CD14-positive monocyte (primary cell): ENCODE data around the gene PPIF. TPM values are rescaled to one million over a fixed set of nuclear protein-coding genes. Genes with fewer than 3 reads are reported as not detected.

Experiments used
- DNase-seq, 3 donors: peaks; one replicate each; pipeline ENCODE4 v3.0.0-alpha.2; 2011 to 2022
- H2AFZ ChIP-seq: 2 replicates; pipeline ENCODE4 v1.6.0; 2012; ENCODE audit warnings: mild to moderate bottlenecking, low read depth, low read length, inconsistent platforms; ENCODE audit not compliant: insufficient read depth, poor library complexity, severe bottlenecking
- H3K27ac ChIP-seq, 2 donors: 1 replicate in 1 of 2; 2 replicates in 1 of 2; pipeline ENCODE4 v1.5.1; 2012 to 2013; ENCODE audit warnings: low read length in 2 of 2, control low read depth in 1 of 2, inconsistent platforms in 1 of 2, low read depth in 1 of 2, mild to moderate bottlenecking in 1 of 2
- H3K27me3 ChIP-seq, 2 donors: one replicate each; pipeline versions ENCODE4 v1.6.0 to v1.6.1; 2011 to 2013; ENCODE audit warnings: low read length in 2 of 2; ENCODE audit not compliant: control insufficient read depth in 2 of 2, insufficient read depth in 2 of 2
- H3K36me3 ChIP-seq, 2 donors: replicated peaks in 1 of 2; 1 replicate in 1 of 2; 2 replicates in 1 of 2; pipeline versions ENCODE4 v1.5.1 to v1.6.1; 2012 to 2013; ENCODE audit warnings: low read length in 2 of 2, control low read depth in 1 of 2, inconsistent platforms in 1 of 2, mild to moderate bottlenecking in 1 of 2; ENCODE audit not compliant: insufficient read depth in 2 of 2, control insufficient read depth in 1 of 2
- H3K4me1 ChIP-seq, 2 donors: 1 replicate in 1 of 2; 2 replicates in 1 of 2; pipeline versions ENCODE4 v1.5.1 to v1.6.1; 2012 to 2013; ENCODE audit warnings: low read length in 2 of 2, control low read depth in 1 of 2, inconsistent platforms in 1 of 2, mild to moderate bottlenecking in 1 of 2, moderate library complexity in 1 of 2; ENCODE audit not compliant: insufficient read depth in 2 of 2, control insufficient read depth in 1 of 2
- H3K4me2 ChIP-seq: replicated peaks from 2 replicates; pipeline ENCODE3; 2012; ENCODE audit warnings: low read length, moderate library complexity, mild to moderate bottlenecking; ENCODE audit not compliant: poor library complexity, severe bottlenecking; ENCODE audit errors: extremely low read depth
- H3K4me3 ChIP-seq, 3 experiments: fragments of 200-600 bp in 1 of 3; sonication (generic) in 1 of 3; replicated peaks in 1 of 3; 1 replicate in 2 of 3; 2 replicates in 1 of 3; pipeline ENCODE4 v1.5.1; 2011 to 2013; ENCODE audit warnings: low read length in 3 of 3, mild to moderate bottlenecking in 3 of 3, control low read depth in 2 of 3, low read depth in 2 of 3, inconsistent platforms in 1 of 3, moderate library complexity in 1 of 3
- H3K79me2 ChIP-seq: 2 replicates; pipeline ENCODE4 v1.6.0; 2012; ENCODE audit warnings: mild to moderate bottlenecking, control low read depth, inconsistent platforms, low read length, moderate library complexity; ENCODE audit not compliant: insufficient read depth
- H3K9ac ChIP-seq: 2 replicates; pipeline ENCODE4 v1.6.0; 2017; ENCODE audit warnings: low read length, mild to moderate bottlenecking; ENCODE audit not compliant: insufficient read depth, poor library complexity, severe bottlenecking
- H3K9me3 ChIP-seq, 2 donors: replicated peaks in 1 of 2; 1 replicate in 1 of 2; 2 replicates in 1 of 2; pipeline versions ENCODE4 v1.5.1 to v1.6.1; 2012 to 2013; ENCODE audit warnings: low read length in 2 of 2, control low read depth in 1 of 2; ENCODE audit not compliant: control insufficient read depth in 1 of 2, insufficient read depth in 1 of 2
- H4K20me1 ChIP-seq: 2 replicates; pipeline ENCODE4 v1.6.0; 2012; ENCODE audit warnings: mild to moderate bottlenecking, low read length, control low read depth, moderate library complexity; ENCODE audit not compliant: insufficient read depth
- H3K27ac Mint-ChIP-seq, 7 donors: one replicate each; pipeline ENCODE4 v1.8.0; 2020; ENCODE audit warnings: mild to moderate bottlenecking in 7 of 7, mixed read lengths in 7 of 7, moderate library complexity in 6 of 7, inconsistent platforms in 2 of 7
- H3K27me3 Mint-ChIP-seq, 3 donors: one replicate each; pipeline ENCODE4 v1.8.0; 2021 to 2022; ENCODE audit warnings: low read depth in 3 of 3, mild to moderate bottlenecking in 3 of 3, mixed read lengths in 3 of 3, moderate library complexity in 3 of 3, inconsistent platforms in 1 of 3
- H3K36me3 Mint-ChIP-seq, 2 donors: one replicate each; pipeline ENCODE4 v1.8.0; 2020; ENCODE audit warnings: mixed read lengths in 2 of 2, inconsistent platforms in 1 of 2, mild to moderate bottlenecking in 1 of 2
- H3K4me1 Mint-ChIP-seq: one replicate; pipeline ENCODE4 v1.8.0; 2020; ENCODE audit warnings: mild to moderate bottlenecking, mixed read lengths
- H3K4me3 Mint-ChIP-seq, 2 donors: one replicate each; pipeline ENCODE4 v1.8.0; 2020; ENCODE audit warnings: mild to moderate bottlenecking in 2 of 2, mixed read lengths in 2 of 2, moderate library complexity in 1 of 2
- H3K9me3 Mint-ChIP-seq, 7 donors: one replicate each; pipeline ENCODE4 v1.8.0; 2020 to 2022; ENCODE audit warnings: mixed read lengths in 7 of 7, mild to moderate bottlenecking in 6 of 7, moderate library complexity in 6 of 7, inconsistent platforms in 2 of 7
- CTCF ChIP-seq: fragments of 200-600 bp; IDR thresholded peaks from one replicate; pipeline ENCODE4 v1.8.0; 2022; ENCODE audit warnings: antibody characterized with exemption, mild to moderate bottlenecking
- WGBS: methylation state at CpG from one replicate; pipeline ENCODE4 v1.1.5; 2013; ENCODE audit warnings: missing lambda C conversion rate; ENCODE audit not compliant: insufficient coverage; 5-methylcytosine and 5-hydroxymethylcytosine counted together
- intact Hi-C, 2 donors: fragments of 100-400 bp; cut with micrococcal nuclease; formaldehyde crosslinking; loops; one replicate each; pipeline versions ENCODE4 v1.15.0 to v1.15.1; 2023
- polyA plus RNA-seq, 3 donors: library from polyadenylated mRNA; depleted of rRNA in 1 of 3; unstranded in 2 of 3; stranded (reverse) in 1 of 3; fragments of 300-500 nt in 2 of 3; fragments of >200 nt in 1 of 3; fragmentation: Illumina TruSeq in 2 of 3; gene quantifications; 1 replicate in 2 of 3; 2 replicates in 1 of 3; pipeline ENCODE4 v1.2.3, GENCODE V29; 2012 to 2021

Gene PPIF
- polyA plus RNA-seq, 3 donors: 36.6 to 1,064 (median 52.3) TPM

GRCh38 chr10:79352035-79352877 is 5.0 kb downstream of the PPIF start:
- Mint-ChIP-seq H3K9me3 (peaks cover 0 to 1% (median 0%) of the 10 kb centered on the region in 7 donors), H3K4me3 (peak overlapping the region; percentile 51 to 64), H3K27ac (peak overlapping the region; percentile 88 to 94 (median 92)), H3K4me1 (peaks cover 81% of the 10 kb centered on the region), H3K27me3 (peaks cover 0 to 3% (median 2%) of the 10 kb centered on the region in 3 donors), H3K36me3 (peaks cover 78 to 82% of the 10 kb centered on the region in 2 donors)
- H2AFZ ChIP-seq: no peak overlapping the region
- peak overlapping the region; percentile 6 for H3K9ac ChIP-seq
- H3K27me3 ChIP-seq: no peaks in the 10 kb centered on the region
- H3K4me1 ChIP-seq: peaks cover 86 to 95% of the 10 kb centered on the region in 2 donors
- peaks cover 99% of the 10 kb centered on the region for H4K20me1 ChIP-seq
- peak overlapping the region in 1 of 3 experiments; percentile 37 for H3K4me3 ChIP-seq
- H3K4me2 ChIP-seq: peak overlapping the region; percentile 32
- TF ChIP-seq CTCF: no peak
- H3K27ac ChIP-seq: peak overlapping the region; percentile 74 to 80
- WGBS: 74% methylated on average over 10 of the region's 11 CpGs
- peaks cover 63 to 71% of the 10 kb centered on the region in 2 donors for H3K36me3 ChIP-seq
- H3K9me3 ChIP-seq: no peaks in the 10 kb centered on the region
- DNase-seq: peak in 1 of 3 donors; percentile 63
- H3K79me2 ChIP-seq: peaks cover 76% of the 10 kb centered on the region
- intact Hi-C loops: loop anchor here (2.0 to 10.0 kb wide), 3 partner anchors 35 to 107 kb away; no protein-coding TSS in a partner anchor

- intact Hi-C loops: loop anchor here (2.0 to 10.0 kb wide), 3 partner anchors 36 to 108 kb away; no protein-coding TSS in a partner anchor
- Mint-ChIP-seq H3K4me1 (peaks cover 81% of the 10 kb centered on the region), H3K9me3 (peaks cover 0 to 1% (median 0%) of the 10 kb centered on the region in 7 donors), H3K27me3 (peaks cover 0 to 3% (median 2%) of the 10 kb centered on the region in 3 donors), H3K27ac (peak overlapping the region; percentile 84 to 94 (median 92)), H3K4me3 (no peak overlapping the region), H3K36me3 (peaks cover 83 to 88% of the 10 kb centered on the region in 2 donors)
- H3K4me3 ChIP-seq: peak overlapping the region in 1 of 3 experiments; percentile 37
- peak overlapping the region; percentile 6 for H3K9ac ChIP-seq
- peak; percentile 82 to 88 (median 84) for DNase-seq
- WGBS: 21% methylated on average over 8 of the region's 8 CpGs
- peaks cover 83 to 88% of the 10 kb centered on the region in 2 donors for H3K4me1 ChIP-seq
- no peaks in the 10 kb centered on the region for H3K27me3 ChIP-seq
- no peak overlapping the region for H2AFZ ChIP-seq
- peaks cover 66 to 71% of the 10 kb centered on the region in 2 donors for H3K36me3 ChIP-seq
- H3K4me2 ChIP-seq: peak overlapping the region; percentile 32
- H3K27ac ChIP-seq: peak overlapping the region; percentile 74 to 80
- H4K20me1 ChIP-seq: peaks cover 92% of the 10 kb centered on the region
- peaks cover 70% of the 10 kb centered on the region for H3K79me2 ChIP-seq
- no peak for TF ChIP-seq CTCF
- H3K9me3 ChIP-seq: no peaks in the 10 kb centered on the region
These were observed 5.7 kb downstream of the PPIF start for GRCh38 chr10:79353000-79353406.
